Measurements from ENCODE around the gene LPO.

LPO gene

GRCh38 chr17:58275417-58275816, 37.0 kb downstream of the LPO start:
- H2AFZ ChIP-seq (ENCODE audit: low read length): no peak overlapping the region
- no peaks in the 10 kb centered on the region for H3K9me3 ChIP-seq (replicated peaks; ENCODE audit: insufficient read depth, low read length)
- no peak for DNase-seq
- H3K9me2 ChIP-seq (replicated peaks; ENCODE audit: insufficient read depth, low read length): no peaks in the 10 kb centered on the region
- H3K27me3 ChIP-seq (replicated peaks; ENCODE audit: insufficient read depth, low read length): peaks cover 62% of the 10 kb centered on the region
- H3K79me2 ChIP-seq (ENCODE audit: low read length): no peaks in the 10 kb centered on the region
- H3K36me3 ChIP-seq (replicated peaks; ENCODE audit: insufficient read depth, low read length): no peaks in the 10 kb centered on the region
- H3K27ac ChIP-seq (ENCODE audit: low read length): no peak overlapping the region
- H4K20me1 ChIP-seq (ENCODE audit: insufficient read depth, low read length): no peaks in the 10 kb centered on the region
- no peak overlapping the region for H3K4me3 ChIP-seq (ENCODE audit: low read length)
- TF ChIP-seq EZH2phosphoT487 (IDR thresholded peaks at IDR 0.05; ENCODE audit: low read length) (no peak), EZH2 (optimal IDR thresholded peaks at IDR 0.05; ENCODE audit: low read depth, low read length) (no peak), CTCF (IDR thresholded peaks at IDR 0.05; ENCODE audit: low read length) (no peak)
- H3K4me2 ChIP-seq (ENCODE audit: low read depth, low read length): no peak overlapping the region
- H3F3A ChIP-seq (ENCODE audit: insufficient read depth, low read length): no peaks in the 10 kb centered on the region
- H3K9ac ChIP-seq (ENCODE audit: low read length): no peak overlapping the region
- H3K4me1 ChIP-seq (ENCODE audit: low read length): no peaks in the 10 kb centered on the region

GRCh38 chr17:58276423-58276822, 38.0 kb downstream of the LPO start:
- no peak overlapping the region for H3K4me2 ChIP-seq (ENCODE audit: low read depth, low read length)
- H3K79me2 ChIP-seq (ENCODE audit: low read length): no peaks in the 10 kb centered on the region
- TF ChIP-seq CTCF (IDR thresholded peaks at IDR 0.05; ENCODE audit: low read length) (no peak), EZH2 (optimal IDR thresholded peaks at IDR 0.05; ENCODE audit: low read depth, low read length) (no peak), EZH2phosphoT487 (IDR thresholded peaks at IDR 0.05; ENCODE audit: low read length) (no peak)
- no peaks in the 10 kb centered on the region for H3K9me2 ChIP-seq (replicated peaks; ENCODE audit: insufficient read depth, low read length)
- no peak overlapping the region for H3K4me3 ChIP-seq (ENCODE audit: low read length)
- no peak overlapping the region for H3K27ac ChIP-seq (ENCODE audit: low read length)
- no peaks in the 10 kb centered on the region for H3K36me3 ChIP-seq (replicated peaks; ENCODE audit: insufficient read depth, low read length)
- H3K9me3 ChIP-seq (replicated peaks; ENCODE audit: insufficient read depth, low read length): no peaks in the 10 kb centered on the region
- H3F3A ChIP-seq (ENCODE audit: insufficient read depth, low read length): no peaks in the 10 kb centered on the region
- no peak overlapping the region for H3K9ac ChIP-seq (ENCODE audit: low read length)
- DNase-seq: no peak
- no peaks in the 10 kb centered on the region for H3K4me1 ChIP-seq (ENCODE audit: low read length)
- H2AFZ ChIP-seq (ENCODE audit: low read length): no peak overlapping the region
- no peaks in the 10 kb centered on the region for H4K20me1 ChIP-seq (ENCODE audit: insufficient read depth, low read length)
- peaks cover 67% of the 10 kb centered on the region for H3K27me3 ChIP-seq (replicated peaks; ENCODE audit: insufficient read depth, low read length)

- Histone ChIP-seq H3K79me2 (ENCODE audit: low read length) (no peaks in the 10 kb centered on the region), H3K4me1 (ENCODE audit: low read length) (no peaks in the 10 kb centered on the region), H3K36me3 (replicated peaks; ENCODE audit: insufficient read depth, low read length) (no peaks in the 10 kb centered on the region), H3K9me2 (replicated peaks; ENCODE audit: insufficient read depth, low read length) (no peaks in the 10 kb centered on the region), H3K9ac (ENCODE audit: low read length) (no peak overlapping the region), H2AFZ (ENCODE audit: low read length) (no peak overlapping the region), H3K4me3 (ENCODE audit: low read length) (no peak overlapping the region), H3K27me3 (replicated peaks; ENCODE audit: insufficient read depth, low read length) (peaks cover 63% of the 10 kb centered on the region), H4K20me1 (ENCODE audit: insufficient read depth, low read length) (no peaks in the 10 kb centered on the region), H3K9me3 (replicated peaks; ENCODE audit: insufficient read depth, low read length) (no peaks in the 10 kb centered on the region), H3F3A (ENCODE audit: insufficient read depth, low read length) (no peaks in the 10 kb centered on the region), H3K4me2 (ENCODE audit: low read depth, low read length) (no peak overlapping the region), H3K27ac (ENCODE audit: low read length) (no peak overlapping the region)
- TF ChIP-seq CTCF (IDR thresholded peaks at IDR 0.05; ENCODE audit: low read length) (peak; percentile 50), EZH2 (optimal IDR thresholded peaks at IDR 0.05; ENCODE audit: low read depth, low read length) (no peak)
- DNase-seq: peak; percentile 12
These were observed 38.9 kb downstream of the LPO start for GRCh38 chr17:58277107-58277801.

All from MM.1S (cell line).